NCI-H1092 (cell line): ENCODE data around the gene ITGB3.
A peak's percentile ranks its signal among the peaks of the same experiment; 100 is the strongest.
"Not testable (repeated sequence)": the region's sequence is repeated elsewhere in the genome, so short reads cannot be mapped to it uniquely, and the experiment has no call there.

Experiments used
- DNase-seq: peaks from one replicate; lab custom pipeline; 2025; lab: John Stamatoyannopoulos, UW

Gene ITGB3

DNA sequence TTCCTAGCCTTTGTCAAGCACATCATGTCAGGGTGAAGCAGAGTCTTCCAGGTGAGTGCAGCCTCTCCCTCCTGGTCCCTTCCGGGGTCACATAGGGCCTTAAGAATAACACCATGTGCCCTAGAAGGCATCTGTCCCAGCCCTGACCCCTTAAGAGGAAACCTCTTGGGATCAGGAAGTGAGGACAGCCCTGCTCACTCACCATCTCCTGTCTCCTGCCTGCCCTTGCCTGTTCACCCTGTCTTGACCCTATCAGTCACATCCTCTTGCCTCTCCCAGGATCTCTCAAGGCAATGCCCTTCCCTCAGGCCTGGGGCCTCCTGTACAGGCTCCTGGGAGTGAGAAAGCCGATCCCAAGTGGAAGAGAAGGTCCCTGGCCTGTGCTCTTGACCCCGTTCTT lies 30.6 kb upstream of the ITGB3 start:
- no peak for DNase-seq

DNA sequence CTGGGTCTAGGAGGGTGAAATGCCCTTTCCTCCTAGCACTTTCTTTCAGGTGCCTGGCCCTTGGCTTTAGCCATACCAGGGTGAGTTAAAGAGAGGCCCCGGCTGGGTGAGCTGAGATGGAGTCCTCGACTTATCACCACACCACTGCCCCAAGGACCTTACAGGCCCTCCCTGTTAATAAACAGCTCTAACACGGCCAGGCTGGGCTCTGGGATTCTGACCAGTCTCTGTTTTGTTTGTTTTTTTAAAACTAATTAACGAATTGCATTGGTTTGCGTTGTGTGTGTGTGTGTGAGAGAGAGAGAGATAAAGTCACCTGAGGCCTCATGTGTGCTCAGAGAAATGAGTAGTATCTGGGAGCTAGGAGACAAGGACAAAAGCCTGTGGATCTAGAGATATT lies 30.2 kb upstream of the ITGB3 start:
- no peak for DNase-seq

DNA sequence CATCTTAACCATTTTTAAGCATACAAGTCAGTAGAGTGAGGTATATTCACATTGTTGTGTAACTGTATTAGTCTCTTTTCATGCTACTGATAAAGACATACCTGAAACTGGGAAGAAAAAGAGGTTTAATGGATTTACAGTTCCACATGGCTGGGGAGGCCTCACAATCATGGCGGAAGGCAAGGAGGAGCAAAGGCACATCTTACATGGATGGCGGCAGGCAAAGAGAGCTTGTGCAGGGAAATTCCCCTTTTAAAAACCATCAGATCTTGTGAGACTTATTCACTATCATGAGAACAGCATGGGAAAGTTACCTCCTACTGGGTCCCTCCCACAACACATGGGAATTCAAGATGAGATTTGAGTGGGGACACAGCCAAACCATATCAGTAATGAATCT lies 29.6 kb upstream of the ITGB3 start:
- not testable (repeated sequence) for DNase-seq

DNA sequence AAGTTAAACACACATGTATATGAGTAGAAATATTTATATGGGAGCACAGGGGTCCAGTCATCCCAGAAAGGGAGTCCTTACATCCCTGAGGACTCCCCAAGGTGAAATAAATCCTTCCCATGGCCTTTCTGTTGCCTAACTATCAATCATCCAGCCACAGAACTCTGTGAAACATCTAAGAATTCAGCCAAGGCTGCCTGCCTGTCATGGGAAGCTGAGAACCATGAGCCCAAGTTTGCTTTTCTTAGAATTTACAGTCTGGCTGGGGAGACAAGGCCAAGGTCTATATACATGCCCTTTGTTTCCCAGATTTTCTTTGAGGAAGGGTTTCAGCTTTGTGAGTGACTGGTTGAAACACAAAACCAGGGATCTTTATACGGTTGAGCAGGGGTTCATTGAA lies 28.7 kb upstream of the ITGB3 start:
- no peak for DNase-seq

DNA sequence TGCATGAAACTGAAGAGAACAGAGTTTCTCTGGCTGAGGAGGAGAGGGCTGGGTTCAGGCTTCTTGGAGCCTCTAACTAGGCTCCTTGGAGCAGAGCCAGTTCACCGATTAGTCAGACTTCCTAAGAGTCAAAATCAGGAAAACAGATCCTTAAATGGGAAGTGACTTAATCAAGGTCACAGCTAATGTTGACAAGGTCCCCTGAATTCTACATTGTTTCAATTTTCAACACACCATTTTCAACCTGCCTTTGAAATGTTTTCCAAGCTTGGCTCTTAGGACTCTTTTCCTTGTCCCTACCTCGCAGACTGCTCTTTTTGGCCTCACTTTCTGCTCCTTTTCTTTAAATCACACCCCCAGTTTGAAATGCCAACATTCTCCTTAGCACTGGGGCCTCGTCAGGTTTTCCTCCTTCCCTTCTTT lies 28.2 kb upstream of the ITGB3 start:
- no peak for DNase-seq

DNA sequence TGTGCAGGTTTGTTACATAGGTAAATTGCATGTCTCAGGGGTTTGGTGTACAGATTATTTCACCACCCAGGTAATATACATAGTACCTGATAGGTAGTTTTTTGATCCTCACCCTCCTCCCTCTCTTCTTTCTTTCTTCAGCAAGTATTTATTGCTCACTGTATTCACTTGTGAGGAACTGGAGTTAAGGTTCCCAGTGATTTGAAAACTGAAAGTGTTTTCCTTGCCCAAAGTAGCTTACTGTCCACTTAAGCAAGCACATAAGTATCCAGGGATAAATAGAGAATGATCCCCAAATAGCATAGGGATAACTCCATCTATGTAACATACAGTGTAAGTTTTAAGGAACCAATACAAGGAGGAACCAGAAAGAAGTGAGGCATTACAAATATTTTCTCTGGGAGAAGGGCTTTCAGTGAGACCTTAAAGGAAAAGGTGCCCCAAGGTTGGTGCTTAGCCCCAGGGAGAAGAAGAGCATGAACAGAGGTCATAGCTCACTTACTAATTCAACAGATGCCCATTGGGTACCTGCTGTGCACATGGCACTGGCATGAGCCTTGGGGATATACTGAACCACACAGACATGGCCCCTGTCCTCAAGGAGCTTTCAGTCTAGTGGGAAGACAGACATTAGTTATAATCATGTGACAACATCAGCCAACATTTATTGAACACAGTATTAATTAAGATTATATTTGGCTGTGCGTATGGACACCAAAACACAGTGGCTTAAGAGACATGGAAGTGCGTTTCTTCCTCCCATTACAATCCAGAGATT lies 27.5 kb upstream of the ITGB3 start:
- DNase-seq: no peak

DNA sequence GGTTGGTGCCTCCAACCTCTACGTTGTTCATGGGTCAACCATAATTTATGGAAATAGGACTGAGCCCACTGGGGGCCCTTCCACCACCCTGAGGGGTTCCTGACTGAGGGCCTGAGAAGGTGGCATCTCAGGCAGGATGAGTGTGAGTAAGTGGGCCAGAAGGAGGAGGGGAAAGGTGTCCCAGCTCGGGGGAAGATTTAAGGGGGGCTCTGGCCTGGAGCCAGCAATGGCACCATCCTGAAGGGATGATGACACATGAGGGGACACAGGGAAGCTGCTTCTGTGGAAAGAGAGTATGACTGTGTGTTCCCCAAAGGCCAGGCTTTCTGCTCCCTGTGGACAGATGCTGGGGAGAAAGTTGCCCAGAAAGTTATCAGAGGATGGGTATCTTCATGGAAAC lies 25.8 kb upstream of the ITGB3 start:
- no peak for DNase-seq

DNA sequence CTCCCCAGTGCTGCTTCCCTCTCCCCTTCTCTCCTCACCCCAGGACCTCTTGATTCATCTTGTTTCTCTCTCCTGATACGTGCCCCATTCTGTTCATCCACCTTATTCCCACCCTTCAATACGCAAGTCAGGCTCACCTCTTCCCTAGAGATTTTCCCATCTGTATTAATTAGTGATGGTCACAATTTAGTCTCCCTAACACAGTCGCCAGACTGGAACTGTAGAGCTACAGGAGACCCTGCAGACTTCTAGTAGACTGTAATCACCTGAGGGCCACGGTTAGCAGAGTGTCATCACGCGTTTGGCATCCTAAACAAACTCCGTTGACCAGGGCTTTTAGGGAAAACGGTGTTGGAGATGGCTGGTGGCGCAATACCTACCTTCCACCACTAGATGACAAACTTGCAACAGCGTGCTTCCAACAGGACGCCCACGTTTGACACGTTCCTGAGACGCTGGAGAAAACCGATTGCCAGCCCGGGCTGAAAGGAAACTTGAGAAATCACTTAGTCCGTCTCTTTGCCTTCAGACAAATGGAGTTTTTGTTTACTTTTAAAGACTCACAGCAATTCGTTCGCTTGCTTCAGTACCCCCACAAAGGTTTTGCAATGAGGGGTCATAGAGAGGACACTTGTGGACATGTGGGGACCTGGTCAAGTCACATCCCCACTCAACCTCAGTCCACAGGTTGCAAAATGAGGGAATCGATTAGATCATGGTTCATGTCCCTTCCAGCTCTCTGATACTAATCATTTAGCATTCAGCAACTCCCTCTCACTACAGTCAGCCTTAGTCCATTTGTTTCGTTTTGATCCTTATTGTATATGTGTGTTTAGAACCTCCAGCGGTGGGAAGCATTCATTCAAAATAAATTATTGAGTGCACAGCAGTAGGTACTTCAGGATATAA lies 23.8 kb upstream of the ITGB3 start:
- peak; percentile 77 for DNase-seq

DNA sequence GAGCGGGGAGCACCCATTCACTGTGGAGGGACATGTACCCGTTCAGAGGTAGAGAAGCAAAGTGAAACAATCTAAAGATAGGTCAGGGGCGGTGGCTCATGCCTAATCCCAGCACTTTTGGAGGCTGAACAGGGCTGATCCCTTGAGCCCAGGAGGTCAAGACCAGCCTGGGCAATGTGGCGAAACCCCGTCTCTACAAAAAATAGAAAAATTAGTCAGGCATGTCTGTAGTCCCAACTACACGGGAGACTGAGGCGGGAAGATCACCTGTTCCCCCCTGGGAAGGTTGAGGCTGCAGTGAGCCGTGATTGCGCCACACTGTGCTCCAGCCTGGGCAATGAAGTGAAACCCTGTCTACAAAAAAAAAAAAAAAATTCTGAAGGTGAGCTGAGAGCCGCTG lies 22.8 kb upstream of the ITGB3 start:
- no peak for DNase-seq

DNA sequence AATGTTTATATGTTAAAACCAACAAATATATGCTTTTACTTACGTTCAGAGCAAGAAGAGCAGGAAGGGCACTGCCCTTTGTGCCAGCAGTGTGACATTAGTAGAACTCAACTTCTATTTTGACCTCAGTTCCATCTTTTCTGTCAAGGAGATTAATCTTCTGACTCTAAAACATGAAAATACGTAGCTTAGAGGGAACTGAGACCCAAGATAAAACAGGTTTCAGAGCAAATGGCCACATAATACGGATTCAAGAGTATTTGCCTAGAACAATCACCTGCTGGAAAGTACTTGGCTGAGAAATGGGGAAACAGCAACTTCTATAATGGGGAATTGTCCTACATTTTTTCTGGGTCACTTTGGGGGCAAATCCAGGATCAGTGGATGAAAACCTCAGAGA lies 22.3 kb upstream of the ITGB3 start:
- no peak for DNase-seq

DNA sequence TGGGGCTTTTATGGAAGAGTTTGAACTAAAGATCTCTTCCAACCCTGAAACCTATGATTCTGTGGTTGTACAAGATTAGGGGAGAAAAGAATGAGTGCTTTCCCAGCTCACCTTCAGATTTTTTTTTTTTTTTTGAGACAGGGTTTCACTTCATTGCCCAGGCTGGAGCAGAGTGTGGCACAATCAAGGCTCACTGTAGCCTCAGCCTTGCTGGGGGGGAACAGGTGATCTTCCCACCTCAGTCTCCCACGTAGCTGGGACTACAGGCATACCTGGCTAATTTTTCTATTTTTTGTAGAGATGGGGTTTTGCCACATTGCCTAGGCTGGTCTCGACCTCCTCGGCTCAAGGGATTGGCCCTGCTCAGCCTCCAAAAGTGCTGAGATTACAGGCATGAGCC lies 21.8 kb upstream of the ITGB3 start:
- DNase-seq: no peak

DNA sequence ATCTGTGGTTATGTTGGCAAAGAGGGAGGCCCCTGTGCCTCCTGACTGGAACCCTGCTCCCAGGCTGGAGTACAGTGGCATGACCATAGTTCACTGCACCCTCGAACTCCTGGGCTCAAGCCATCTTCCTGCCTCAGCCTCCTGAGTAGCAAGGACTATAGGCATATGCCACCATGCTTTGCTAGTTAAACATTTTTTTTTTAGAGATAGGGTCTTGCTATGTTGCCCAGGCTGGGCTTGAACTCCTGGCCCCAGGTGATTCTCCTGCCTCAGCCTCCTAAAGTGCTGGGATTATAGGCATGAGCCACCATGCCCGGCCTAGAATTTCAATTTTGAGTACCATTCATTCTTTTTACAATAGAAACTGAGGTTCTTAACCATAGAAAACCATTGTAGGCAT lies 21.2 kb upstream of the ITGB3 start:
- no peak for DNase-seq

DNA sequence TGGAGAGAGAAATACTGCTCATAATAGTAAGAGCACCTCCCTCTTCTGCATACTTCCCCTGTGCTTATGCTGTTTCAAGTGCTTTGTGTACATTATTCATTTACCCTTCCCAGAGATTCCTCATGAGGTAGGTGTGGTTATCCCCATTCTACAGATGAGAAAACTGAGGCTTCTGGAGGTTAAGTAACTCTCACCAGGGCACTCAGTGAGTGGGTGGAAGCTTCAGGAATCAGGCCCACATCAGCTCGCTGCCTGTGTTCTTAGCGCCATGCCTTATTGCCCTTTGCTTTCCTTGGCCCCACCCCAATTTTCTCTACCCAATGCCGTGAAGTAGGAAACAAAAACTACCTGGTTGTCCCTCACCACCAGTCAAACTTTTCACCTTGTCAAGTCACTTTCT lies 18.1 kb upstream of the ITGB3 start:
- DNase-seq: no peak

DNA sequence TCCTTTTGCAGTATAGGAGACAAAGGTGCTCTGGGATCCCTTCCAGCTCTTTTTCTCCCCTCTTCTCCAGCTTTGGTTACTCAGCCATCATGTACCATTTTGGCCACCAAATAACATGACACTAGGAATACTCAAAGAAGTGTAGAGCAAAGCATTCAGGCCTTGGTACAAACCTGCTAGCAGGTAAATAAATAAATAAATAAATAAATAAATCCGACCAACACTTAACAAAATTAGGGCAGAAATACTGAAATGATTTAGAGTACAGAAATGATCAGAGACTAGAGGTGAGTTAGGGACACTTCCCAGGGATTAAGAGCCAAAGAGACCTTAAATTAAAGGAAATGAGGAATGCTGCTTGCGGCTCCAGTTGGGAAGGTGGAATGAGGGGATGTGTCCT lies 17.7 kb upstream of the ITGB3 start:
- no peak for DNase-seq

DNA sequence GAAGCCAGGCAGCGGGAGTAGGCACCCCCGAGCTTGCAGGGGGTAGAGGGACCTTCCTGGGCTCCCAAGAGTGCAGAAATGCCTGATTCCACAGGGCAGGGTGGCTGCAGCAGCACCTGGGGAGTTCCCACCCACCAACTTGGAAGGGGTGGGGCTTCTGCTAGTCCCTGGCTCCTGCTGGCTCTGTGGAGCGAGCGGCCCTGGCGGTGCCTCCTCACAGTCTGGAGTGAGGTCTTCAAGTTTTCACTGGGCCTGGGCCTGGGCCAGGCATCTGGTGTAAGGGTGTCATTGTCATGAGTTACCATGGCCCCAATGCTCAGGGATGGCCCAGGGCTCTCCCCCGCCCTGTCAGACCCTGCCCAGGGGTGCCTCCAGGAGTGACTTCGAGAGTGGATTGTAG lies 15.8 kb upstream of the ITGB3 start:
- DNase-seq: no peak

DNA sequence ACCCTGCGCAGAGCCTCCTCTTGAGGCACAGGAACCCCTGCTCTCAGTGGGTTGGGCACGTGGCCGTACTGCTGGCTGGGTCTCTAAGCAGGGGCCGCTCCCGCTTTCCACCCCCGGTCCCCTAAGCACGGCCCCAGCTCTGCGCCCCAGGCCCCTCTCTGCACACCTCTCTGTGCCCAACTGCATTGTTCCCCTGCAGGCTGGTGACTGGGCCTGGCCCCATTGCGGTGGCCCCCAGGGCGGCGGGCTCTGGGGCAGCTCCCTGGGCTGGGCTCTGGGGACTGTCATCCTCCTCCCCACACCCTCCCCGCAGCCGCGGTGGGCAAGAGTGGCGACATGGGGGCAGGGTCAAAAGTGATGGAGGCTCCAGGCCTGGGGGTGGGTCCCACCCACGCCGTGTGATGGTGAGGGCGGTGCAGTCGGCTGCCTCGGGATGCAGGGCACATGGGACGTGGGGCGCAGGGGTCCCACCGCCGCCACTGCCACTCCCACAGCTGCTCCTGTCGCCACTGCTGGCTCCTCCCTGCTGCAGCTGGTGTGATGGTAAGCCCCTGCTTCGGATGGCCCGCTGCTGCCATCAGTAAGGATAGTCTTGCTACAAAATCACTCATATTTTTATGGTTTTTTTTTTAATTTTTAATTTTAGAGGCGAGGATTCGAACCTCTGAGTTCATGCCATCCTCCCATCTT lies 15.2 kb upstream of the ITGB3 start:
- no peak for DNase-seq

DNA sequence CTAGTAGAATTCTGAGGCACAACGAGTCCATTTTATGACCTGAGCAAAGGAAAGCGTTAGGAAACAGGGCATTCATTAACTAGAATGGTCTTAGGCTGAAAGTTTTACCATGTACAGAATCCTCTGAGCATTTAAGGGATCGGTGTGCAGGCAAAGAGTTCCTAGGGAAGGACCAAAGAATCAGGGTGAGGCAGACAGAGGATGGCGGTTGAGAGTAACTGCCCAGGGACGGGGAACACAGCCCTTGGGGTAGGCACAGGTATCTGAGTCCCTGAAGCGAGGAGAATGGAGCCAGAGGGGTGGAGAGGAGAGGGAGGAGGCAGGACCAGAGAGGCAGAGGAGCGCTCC lies 14.0 kb upstream of the ITGB3 start:
- no peak for DNase-seq

DNA sequence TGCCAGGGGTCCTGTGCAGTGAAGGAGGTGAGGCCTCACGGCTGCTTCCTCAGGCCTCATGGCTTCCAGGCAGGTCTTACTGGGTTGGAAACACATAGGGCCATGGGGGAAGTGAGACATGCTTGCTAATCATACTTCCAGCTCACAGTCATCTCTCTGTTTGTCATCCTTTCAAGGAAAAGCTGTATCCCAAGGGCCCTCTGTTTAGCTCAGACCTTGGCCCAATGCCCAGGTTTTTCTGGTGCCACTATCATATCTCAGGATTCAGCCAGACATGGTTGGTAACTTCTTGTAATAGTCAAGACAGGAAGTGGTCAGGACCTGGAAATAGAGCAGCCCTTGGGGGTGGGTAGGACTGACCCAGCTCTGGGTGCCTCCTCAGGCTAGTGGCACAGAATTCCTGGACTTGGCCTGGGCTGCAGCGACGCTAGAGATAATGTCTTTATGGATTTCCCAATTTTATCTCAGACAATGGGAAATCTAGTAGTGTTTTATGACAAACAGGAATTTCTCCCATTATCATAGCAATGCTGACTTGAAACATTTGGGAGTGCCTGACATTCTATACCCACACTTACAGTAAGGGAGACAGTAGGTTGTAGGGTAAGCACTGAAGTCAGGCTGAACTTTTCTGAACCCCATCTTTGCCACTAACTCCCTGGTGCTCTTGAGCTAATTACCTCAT lies 13.5 kb upstream of the ITGB3 start:
- DNase-seq: peak; percentile 10

DNA sequence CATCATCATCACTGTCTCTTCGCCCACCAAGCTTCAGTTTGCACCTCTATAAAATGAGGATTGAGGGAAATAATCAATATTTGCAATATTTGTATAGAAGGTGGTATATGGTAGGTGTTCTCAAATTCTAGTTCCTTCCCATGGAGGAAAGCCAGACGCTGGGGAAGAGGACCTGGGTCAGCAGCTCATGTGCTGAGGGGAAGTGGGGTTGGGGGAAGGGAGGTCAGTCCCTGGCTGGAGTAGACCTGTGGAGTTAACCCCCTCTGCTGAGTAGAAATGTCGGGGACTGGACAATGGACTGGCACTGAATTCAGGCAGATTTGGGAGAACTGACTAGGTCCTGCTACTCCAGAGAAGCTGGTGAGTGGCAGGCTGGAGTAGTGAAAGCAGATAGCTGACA lies 12.8 kb upstream of the ITGB3 start:
- DNase-seq: no peak

DNA sequence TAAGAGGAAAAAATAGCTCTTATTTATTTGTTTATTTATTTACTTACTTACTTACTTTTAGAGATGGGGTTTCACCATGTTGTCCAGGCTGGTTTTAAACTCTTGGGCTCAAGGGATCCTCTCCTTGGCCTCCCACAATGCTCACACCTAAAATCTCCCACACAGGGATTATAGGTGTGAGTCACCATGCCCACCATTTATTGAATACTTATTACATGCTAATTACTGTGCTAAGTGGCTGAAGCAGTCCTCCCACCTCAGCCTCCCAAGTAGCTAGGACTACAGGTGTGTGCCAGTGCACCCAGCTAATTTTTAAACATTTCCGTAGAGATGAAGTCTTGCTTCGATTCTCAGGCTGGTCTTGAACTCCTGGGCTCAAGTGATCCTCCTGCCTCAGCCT lies 11.0 kb upstream of the ITGB3 start:
- no peak for DNase-seq

DNA sequence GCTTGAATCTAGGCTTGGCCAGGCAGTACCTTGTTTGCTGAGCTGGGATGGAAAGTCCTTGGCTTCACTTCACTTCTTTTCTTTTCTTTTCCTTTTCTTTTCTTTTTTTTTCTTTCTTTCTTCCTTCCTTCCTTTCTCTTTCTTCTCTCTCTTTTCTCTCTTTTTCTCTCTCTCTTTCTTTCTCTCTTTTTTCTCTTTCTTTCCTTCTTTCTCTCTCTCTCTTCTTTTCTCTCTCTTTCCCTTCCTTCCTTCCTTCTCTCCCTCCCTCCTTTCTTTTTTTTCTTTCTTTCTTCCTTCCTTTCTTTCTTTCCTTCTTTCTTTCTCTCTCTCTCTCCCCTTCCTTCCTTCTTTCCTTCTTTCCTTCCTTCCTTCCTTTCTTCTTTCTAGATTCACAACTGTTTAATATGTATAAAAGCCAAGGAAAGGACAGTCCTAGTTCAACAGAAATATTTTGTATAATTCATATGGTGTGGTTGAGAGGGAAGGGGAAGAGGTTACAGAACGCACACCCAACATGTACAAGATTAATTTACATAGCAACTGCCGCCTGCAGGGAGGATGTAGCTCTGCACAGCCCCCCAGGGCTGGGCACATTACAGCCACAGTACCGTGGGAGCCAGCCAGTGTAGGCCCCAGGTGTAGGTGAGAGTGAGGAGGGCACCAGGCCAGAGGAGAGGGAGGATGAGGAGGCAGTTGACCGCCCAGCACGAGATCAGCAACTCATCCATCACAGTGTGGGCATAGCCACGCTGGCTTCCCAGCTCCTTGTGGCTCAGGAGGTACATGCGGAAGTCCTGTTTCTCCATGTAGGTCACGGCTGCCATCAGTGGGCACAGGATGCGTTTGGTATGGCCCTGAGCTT lies 9.7 kb upstream of the ITGB3 start:
- no peak for DNase-seq
